LNCaP clone FGC (cell line): ENCODE data around the gene MTMR11.

Experiments
- DNase-seq: peaks from one replicate; pipeline ENCODE4 v3.0.0-alpha.2; 2011; ENCODE audit warnings: low read depth
- H3K4me3 ChIP-seq: 2 replicates; pipeline ENCODE4 v1.5.1; 2011; ENCODE audit warnings: mild to moderate bottlenecking, low read depth, low read length, control low read depth
- TF ChIP-seq, protein P1 (sequence below): IDR thresholded peaks from 2 replicates; pipeline ENCODE4 v1.5.1; 2012; ENCODE audit warnings: mild to moderate bottlenecking; ENCODE audit not compliant: control insufficient read depth, insufficient read depth; ENCODE audit errors: extremely low read depth

The MTMR11 gene

DNA sequence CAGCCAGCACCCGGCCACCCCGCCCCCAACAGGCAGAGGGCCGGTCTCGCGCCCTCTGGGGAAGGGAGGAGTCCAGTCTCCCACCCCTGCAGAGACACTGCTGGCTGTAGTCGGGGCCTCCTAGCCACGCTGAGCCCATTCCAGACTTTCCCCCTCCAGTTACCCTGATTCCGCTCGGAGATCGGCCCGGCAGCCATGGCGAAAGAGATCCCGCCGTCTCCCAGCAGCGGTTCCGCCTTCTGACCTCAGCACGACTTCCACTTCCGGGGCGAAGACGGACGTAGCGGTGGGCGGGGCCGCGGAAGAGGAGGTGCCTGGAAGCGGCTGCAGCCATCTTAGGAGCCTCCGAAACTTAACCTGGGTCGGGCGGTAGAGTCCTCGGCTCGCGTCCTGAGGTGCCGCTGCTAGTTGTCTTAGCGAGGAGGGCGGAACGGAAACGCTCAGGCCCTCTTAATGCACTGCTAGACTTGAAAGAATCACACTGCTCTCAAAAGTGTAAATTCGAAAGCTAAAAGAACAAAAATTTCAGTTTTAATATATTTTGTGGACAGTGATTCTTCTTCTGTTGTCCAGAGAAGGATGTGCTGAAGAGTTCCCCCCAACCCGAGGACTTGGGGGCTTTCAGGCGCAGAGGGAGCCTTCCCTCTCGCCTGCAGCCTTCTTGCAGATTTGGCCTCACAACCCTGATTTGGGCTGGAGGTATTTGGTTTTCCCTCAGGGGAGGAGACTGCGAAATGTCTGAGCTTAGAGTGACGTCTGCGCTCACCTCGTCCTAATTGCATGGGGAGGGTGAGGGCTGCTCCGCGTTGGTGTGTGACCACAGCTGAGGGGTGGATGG lies 8.9 kb downstream of the MTMR11 start, which contains the start of gene SF3B4:
Gene SF3B4, minus strand, starts transcription at position 241 of the 838 bp plus-strand sequence. Its CDS starts 44 bp downstream, at position 197.
- peak; percentile 79 for DNase-seq
- peak within 1 kb of the TSS; percentile 98 for H3K4me3 ChIP-seq
- TF ChIP-seq, protein P1, sequence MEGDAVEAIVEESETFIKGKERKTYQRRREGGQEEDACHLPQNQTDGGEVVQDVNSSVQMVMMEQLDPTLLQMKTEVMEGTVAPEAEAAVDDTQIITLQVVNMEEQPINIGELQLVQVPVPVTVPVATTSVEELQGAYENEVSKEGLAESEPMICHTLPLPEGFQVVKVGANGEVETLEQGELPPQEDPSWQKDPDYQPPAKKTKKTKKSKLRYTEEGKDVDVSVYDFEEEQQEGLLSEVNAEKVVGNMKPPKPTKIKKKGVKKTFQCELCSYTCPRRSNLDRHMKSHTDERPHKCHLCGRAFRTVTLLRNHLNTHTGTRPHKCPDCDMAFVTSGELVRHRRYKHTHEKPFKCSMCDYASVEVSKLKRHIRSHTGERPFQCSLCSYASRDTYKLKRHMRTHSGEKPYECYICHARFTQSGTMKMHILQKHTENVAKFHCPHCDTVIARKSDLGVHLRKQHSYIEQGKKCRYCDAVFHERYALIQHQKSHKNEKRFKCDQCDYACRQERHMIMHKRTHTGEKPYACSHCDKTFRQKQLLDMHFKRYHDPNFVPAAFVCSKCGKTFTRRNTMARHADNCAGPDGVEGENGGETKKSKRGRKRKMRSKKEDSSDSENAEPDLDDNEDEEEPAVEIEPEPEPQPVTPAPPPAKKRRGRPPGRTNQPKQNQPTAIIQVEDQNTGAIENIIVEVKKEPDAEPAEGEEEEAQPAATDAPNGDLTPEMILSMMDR = no peak

DNA sequence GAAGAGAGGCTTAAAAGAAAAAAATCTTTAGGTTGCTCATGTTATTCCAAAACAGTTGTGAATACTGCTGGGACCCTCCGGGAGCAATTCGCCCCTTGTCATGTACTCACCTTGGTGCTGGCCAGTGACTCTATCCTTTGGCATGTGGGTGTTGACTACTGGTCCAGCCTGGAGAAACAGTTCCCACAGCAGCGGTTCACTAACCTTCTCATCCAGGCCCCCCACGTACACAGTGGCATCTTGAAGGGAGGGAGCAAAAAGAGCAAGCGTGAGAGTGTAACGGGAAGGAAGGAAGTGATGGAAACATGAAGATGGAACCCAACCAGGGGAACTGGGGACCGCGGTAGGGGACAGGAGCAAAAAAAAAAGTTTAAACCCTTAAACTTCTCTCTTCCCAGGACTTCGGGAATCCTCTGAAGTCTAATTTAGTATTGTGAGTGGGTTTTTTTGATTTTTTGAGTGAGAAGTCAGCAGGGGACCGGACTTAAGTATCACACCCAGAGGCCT lies 9.6 kb downstream of the MTMR11 start:
- TF ChIP-seq, protein P1 = no peak
- peak overlapping the region; percentile 98 for H3K4me3 ChIP-seq
- no peak for DNase-seq

DNA sequence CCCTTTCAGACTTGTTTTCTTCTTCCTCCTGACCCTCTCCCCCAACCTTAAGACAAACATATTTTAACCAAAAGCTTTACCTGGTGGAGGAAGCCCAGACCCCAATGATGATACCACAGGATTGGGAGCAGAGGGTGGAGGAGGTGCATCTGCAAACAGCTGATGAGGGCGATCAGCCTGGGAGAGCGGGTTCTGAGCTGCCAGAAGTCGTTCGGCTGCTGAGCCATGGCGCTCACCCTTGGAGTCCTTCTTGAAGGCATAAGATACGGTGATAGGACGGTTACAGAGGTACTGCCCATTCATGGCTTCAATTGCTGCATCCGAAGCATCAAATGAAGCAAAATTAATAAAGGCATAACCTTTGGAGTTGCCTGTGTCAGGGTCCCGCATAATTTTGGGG lies 10.4 kb downstream of the MTMR11 start:
- H3K4me3 ChIP-seq = peak overlapping the region; percentile 98
- no peak for DNase-seq
- TF ChIP-seq, protein P1 = no peak

DNA sequence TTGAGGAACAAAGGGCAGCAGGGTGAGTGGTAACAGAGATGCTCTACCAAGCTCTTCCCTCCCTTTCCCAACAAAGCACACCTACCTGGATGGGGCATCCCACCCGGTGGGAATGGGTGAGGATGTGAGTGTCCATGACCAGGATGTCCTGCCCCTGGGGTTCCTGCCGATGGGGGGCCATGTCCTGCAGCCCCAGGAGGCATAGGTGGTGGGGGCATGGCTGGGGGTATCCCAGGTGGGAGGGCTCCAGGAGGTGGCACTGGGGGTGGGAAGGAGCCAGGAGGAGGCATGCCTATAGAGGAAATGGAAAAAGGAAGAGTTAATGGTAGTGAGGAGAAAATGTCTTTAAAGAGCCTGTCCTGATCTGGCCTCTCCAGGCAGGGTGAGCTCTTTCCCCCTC lies 10.9 kb downstream of the MTMR11 start:
- H3K4me3 ChIP-seq = no peak overlapping the region
- TF ChIP-seq, protein P1 = no peak
- DNase-seq = no peak

DNA sequence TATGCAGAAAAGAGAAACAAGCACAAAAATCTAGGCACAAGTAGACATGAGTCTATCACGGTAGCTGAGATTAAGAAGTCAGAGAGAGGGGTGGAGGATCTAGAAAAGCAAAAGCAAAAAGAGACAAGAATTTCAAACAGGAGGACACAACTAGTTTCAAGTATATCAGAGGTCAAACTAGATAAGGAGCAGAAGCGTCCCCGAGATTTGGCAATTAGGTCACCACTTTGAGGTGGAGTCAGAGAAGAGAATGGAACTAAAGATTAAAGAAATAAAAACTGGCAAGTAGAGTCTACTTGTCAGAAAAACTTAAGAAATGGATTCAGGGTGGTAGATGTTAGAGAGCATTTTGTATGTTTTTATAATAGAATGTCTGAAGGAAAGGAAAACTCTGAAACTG lies 11.3 kb downstream of the MTMR11 start:
- no peak overlapping the region for H3K4me3 ChIP-seq
- TF ChIP-seq, protein P1 = no peak

DNA sequence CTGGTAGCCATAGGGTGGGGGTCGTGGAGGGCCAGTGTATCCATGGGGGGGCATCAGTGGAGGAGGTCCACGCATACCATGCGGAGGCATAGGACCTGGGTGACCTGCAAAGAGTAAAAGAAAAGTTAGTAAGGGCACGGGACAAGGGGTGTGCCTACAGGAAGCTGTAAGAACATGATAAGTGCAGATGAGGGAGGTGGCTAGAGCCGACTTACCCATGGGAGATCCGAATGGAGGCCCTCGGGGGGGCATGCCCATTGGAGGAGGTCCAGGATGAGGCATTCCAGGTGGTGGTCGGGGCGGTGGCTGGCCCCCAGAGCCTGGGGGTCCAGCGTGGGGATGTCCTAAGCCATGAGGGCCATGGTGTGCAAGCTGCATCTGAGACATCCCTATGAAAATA lies 13.1 kb downstream of the MTMR11 start:
- DNase-seq = no peak

More for the DNA sequence above, 11.3 kb downstream of the MTMR11 start:
- no peak for DNase-seq

More for the DNA sequence above, 13.1 kb downstream of the MTMR11 start:
- H3K4me3 ChIP-seq = no peak overlapping the region
- TF ChIP-seq, protein P1 = no peak
